Naive thymus-derived CD8-positive, alpha-beta T cell (primary cell): ENCODE data around the gene KLHL24. TPM values are rescaled to one million over a fixed set of nuclear protein-coding genes. Genes with fewer than 3 reads are reported as not detected.
"Not testable (repeated sequence)": the region's sequence is repeated elsewhere in the genome, so short reads cannot be mapped to it uniquely, and the experiment has no call there.

ENCODE experiments used
- ATAC-seq, 2 donors: fragments of 150-1000 bp; cut with Tn5 transposase in 1 of 2; sonication (Bioruptor Pico), chemical (Tn5 transposase) in 1 of 2; 1 replicate in 1 of 2; 2 replicates in 1 of 2; pipeline ENCODE4 v1.10.0; 2021; ENCODE audit warnings: mild to moderate bottlenecking in 2 of 2, moderate library complexity in 2 of 2
- POLR2A ChIA-PET: fragments of 350-600 bp; sonication (Branson Sonifier 250); formaldehyde crosslinking; loops from one replicate; lab custom pipeline; 2021; ENCODE audit warnings: antibody characterized with exemption; lab: Charles Lee
- DNase-seq, 10 donors: peaks; one replicate each; pipeline versions ENCODE4 v3.0.0 to v3.0.0-alpha.2; 2020 to 2022
- H3K27ac Mint-ChIP-seq, 10 donors: one replicate each; pipeline ENCODE4 v1.8.0; 2020 to 2022; ENCODE audit warnings: mild to moderate bottlenecking in 10 of 10, mixed read lengths in 10 of 10, moderate library complexity in 4 of 10, inconsistent platforms in 1 of 10
- H3K27me3 Mint-ChIP-seq, 5 donors: one replicate each; pipeline ENCODE4 v1.8.0; 2021 to 2022; ENCODE audit warnings: mixed read lengths in 5 of 5
- H3K36me3 Mint-ChIP-seq, 3 donors: one replicate each; pipeline ENCODE4 v1.8.0; 2020 to 2022; ENCODE audit warnings: mixed read lengths in 3 of 3, mild to moderate bottlenecking in 2 of 3, inconsistent platforms in 1 of 3
- H3K4me1 Mint-ChIP-seq, 4 donors: one replicate each; pipeline ENCODE4 v1.8.0; 2021 to 2022; ENCODE audit warnings: mixed read lengths in 4 of 4
- H3K4me3 Mint-ChIP-seq, 10 donors: one replicate each; pipeline ENCODE4 v1.8.0; 2020 to 2022; ENCODE audit warnings: mild to moderate bottlenecking in 10 of 10, mixed read lengths in 10 of 10, moderate library complexity in 6 of 10, inconsistent platforms in 1 of 10
- H3K9me3 Mint-ChIP-seq, 9 donors: one replicate each; pipeline ENCODE4 v1.8.0; 2020 to 2022; ENCODE audit warnings: mixed read lengths in 9 of 9, mild to moderate bottlenecking in 3 of 9, inconsistent platforms in 1 of 9, moderate library complexity in 1 of 9
- polyA plus RNA-seq, 3 donors: library from polyadenylated mRNA; unstranded; fragments of 300-500 nt; fragmentation: Illumina TruSeq; gene quantifications; one replicate each; pipeline ENCODE4 v1.2.3, GENCODE V29; 2021
- total RNA-seq, 8 experiments: library from RNA in 2 of 8; stranded (reverse) in 2 of 8; gene quantifications; one replicate each; pipeline ENCODE4 v1.2.3 and lab custom pipeline; 2021 to 2026

Gene KLHL24
- total and polyA plus RNA-seq, 5 experiments from 2014 or later, result 42.4 to 114 (median 46.3) TPM

DNA sequence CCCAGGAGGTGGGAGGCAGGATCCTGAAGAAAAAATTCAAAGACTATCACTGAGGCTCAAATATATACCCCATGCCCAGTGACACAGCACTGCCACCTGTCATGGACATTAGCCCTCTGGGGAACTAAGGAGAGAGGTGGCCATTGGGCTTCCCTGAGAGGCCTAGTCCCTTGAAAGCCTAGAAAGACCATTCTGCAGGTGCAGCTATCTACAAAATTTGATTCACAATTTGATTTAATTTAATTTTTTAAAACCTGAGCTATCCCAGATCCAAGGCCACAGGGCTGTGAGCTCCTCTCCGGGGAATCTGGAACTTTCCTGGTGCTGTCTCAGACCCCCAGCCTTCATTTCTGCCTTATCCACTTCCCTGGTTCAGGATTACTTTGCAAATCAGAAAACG lies 16.9 kb upstream of the KLHL24 start:
- Mint-ChIP-seq H3K4me1 (no peaks in the 10 kb centered on the region), H3K27me3 (peaks cover 0 to 2% (median 0%) of the 10 kb centered on the region in 5 donors), H3K9me3 (peaks cover 0 to 13% (median 0%) of the 10 kb centered on the region in 9 donors), H3K36me3 (peaks cover 0 to 3% (median 0%) of the 10 kb centered on the region in 3 donors), H3K4me3 (no peak overlapping the region), H3K27ac (no peak overlapping the region)
- POLR2A ChIA-PET, result interaction anchor here (1.4 kb wide), 1 partner anchor 18 kb away, joined by 5 read pairs; the partner anchor contains the start of gene KLHL24
- DNase-seq, result no peak
- ATAC-seq, result no peak

DNA sequence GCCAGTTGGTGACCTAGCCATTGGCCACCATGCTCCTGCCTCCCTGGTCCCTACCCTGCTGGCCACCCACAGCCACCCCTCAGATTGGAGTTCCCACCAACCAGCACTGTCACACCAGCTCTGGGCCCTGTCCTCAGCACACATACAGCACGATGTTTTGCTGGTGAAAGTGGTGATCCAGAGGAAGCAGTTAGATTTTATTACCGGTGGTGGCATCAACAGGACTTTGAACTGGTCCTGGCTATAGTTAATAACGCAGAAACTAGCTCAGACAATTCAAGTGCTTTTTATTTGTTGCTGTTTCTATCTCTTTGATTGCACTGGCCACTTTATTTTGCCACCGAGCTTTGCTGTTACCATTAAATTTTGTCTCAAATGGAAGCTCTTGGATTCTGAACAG lies 16.4 kb upstream of the KLHL24 start:
- ATAC-seq, result no peak
- H3K27ac Mint-ChIP-seq, result no peak overlapping the region
- H3K4me1 Mint-ChIP-seq, result no peaks in the 10 kb centered on the region
- H3K9me3 Mint-ChIP-seq, result peaks cover 0 to 13% (median 0%) of the 10 kb centered on the region in 9 donors
- peaks cover 0 to 3% (median 0%) of the 10 kb centered on the region in 3 donors for H3K36me3 Mint-ChIP-seq
- DNase-seq, result no peak
- H3K27me3 Mint-ChIP-seq, result no peaks in the 10 kb centered on the region
- POLR2A ChIA-PET, result interaction anchor here (1.4 kb wide), 1 partner anchor 17 kb away, joined by 5 read pairs; the partner anchor contains the start of gene KLHL24
- H3K4me3 Mint-ChIP-seq, result no peak overlapping the region

- no peaks in the 10 kb centered on the region for H3K4me1 Mint-ChIP-seq
- no peaks in the 10 kb centered on the region for H3K27me3 Mint-ChIP-seq
- no peak overlapping the region for H3K27ac Mint-ChIP-seq
- POLR2A ChIA-PET, result interaction anchor here (1.4 kb wide), 1 partner anchor 16 kb away, joined by 5 read pairs; the partner anchor contains the start of gene KLHL24
- peaks cover 0 to 13% (median 0%) of the 10 kb centered on the region in 9 donors for H3K9me3 Mint-ChIP-seq
- no peak overlapping the region for H3K4me3 Mint-ChIP-seq
- ATAC-seq, result no peak
- H3K36me3 Mint-ChIP-seq, result peaks cover 0 to 3% (median 0%) of the 10 kb centered on the region in 3 donors
- no peak for DNase-seq
Observed at GRCh38 chr3:183619624-183620251, 15.7 kb upstream of the KLHL24 start.

GRCh38 chr3:183620252-183620628 lies 15.2 kb upstream of the KLHL24 start:
- DNase-seq (no peak), ATAC-seq (no peak)
- Mint-ChIP-seq H3K4me1 (no peaks in the 10 kb centered on the region), H3K4me3 (no peak overlapping the region), H3K9me3 (peaks cover 0 to 13% (median 0%) of the 10 kb centered on the region in 9 donors), H3K27ac (no peak overlapping the region), H3K27me3 (no peaks in the 10 kb centered on the region), H3K36me3 (peaks cover 0 to 3% (median 0%) of the 10 kb centered on the region in 3 donors)
- POLR2A ChIA-PET, result no interaction called here

DNA sequence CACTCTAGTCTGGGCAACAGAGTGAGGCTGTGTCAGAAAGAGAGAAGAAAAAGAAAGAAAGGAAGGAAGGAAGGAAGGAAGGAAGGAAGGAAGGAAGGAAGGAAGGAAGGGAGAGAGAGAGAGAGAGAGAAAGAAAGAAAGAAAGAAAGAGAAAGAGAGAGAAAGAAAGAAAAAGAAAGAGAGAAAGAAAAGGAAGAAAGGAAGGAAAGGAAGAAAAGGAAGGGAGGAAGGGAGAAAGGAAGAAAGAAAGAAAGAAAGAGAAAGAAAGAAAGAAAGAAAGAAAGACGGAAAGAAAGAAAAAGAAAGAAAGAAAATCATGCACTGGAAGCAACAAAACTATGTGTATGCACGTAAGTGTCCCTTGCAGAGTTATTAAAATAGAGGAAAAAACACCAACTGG lies 12.9 kb upstream of the KLHL24 start:
- H3K4me3 Mint-ChIP-seq, DNase-seq, H3K27me3 Mint-ChIP-seq, ATAC-seq, H3K4me1 Mint-ChIP-seq, H3K36me3 Mint-ChIP-seq, POLR2A ChIA-PET: not testable (repeated sequence)
- peaks cover 0 to 13% (median 0%) of the 10 kb centered on the region in 9 donors for H3K9me3 Mint-ChIP-seq
- peak overlapping the region in 1 of 10 donors; percentile 2 for H3K27ac Mint-ChIP-seq

DNA sequence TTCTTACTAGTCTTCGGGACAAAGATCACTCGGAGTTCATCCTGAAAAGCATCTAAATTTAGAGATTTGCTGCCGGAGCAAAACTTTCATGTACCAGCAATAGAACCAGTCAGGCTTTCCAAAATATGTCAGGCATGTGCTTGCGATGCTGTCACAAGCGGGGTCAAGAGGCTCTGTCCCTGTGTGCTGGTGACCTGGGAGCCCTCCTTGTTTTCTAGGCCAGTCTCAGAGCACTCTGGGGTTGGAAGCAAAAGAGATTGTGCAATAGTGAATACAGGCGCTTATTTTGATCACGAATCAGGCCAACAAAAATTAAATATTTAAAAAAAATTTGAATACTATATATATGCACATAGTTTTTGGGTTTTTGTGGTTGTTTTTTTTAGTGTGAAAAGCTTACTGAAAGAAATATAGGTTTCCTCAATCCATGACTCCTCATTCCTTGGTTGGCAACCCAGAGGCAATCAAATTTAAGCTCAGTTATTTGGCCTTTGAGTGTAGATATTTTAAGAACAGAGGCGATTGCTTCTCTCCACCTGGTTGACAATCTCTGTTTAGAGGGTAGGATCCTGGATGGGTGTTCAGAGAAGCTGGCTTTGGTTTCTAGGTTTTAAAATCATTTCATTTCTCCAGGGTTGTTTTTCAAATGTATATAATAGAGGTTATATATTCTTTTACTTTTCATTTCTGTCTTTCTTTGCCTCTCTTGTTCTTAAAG lies 8.4 kb upstream of the KLHL24 start:
- peaks cover 0 to 5% (median 0%) of the 10 kb centered on the region in 5 donors for H3K27me3 Mint-ChIP-seq
- DNase-seq (no peak), ATAC-seq (no peak)
- H3K36me3 Mint-ChIP-seq, result no peaks in the 10 kb centered on the region
- H3K9me3 Mint-ChIP-seq, result peaks cover 0 to under 1% (median 0%) of the 10 kb centered on the region in 9 donors
- POLR2A ChIA-PET, result interaction anchor here (3.3 kb wide), 1 partner anchor 9 kb away, joined by 10 read pairs; the partner anchor contains the start of gene KLHL24
- H3K27ac Mint-ChIP-seq, result no peak overlapping the region
- H3K4me3 Mint-ChIP-seq, result no peak overlapping the region
- peaks cover 0 to 2% (median 0%) of the 10 kb centered on the region in 4 donors for H3K4me1 Mint-ChIP-seq

- H3K4me3 Mint-ChIP-seq, result no peak overlapping the region
- DNase-seq (no peak), ATAC-seq (no peak)
- H3K4me1 Mint-ChIP-seq, result peaks cover 2 to 6% (median 4%) of the 10 kb centered on the region in 4 donors
- no peak overlapping the region for H3K27ac Mint-ChIP-seq
- POLR2A ChIA-PET, result no interaction called here
- H3K27me3 Mint-ChIP-seq, result peaks cover 0 to 6% (median 0%) of the 10 kb centered on the region in 5 donors
- no peaks in the 10 kb centered on the region for H3K36me3 Mint-ChIP-seq
- no peaks in the 10 kb centered on the region for H3K9me3 Mint-ChIP-seq
Observed at GRCh38 chr3:183629546-183630301, 5.7 kb upstream of the KLHL24 start.

DNA sequence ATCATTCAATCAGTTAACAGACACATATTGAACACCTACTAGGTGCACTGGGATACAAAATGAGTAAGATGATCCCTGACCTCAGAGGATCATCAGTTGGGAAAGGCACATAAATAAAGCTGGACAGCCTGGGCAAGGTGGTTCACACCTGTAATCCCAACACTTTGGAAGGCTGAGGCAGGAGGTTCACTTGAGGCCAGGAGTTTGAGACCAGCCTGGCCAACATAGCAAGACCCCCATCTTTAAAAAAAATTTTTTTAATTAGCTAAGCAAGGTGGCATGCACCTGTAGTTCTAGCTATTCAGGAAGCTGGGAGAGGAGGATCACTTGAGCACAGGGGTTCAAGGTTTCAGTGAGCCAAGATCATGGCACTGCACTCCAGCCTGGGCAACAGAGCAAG lies 3.7 kb upstream of the KLHL24 start:
- H3K36me3 Mint-ChIP-seq, result no peaks in the 10 kb centered on the region
- H3K27ac Mint-ChIP-seq, result peak overlapping the region in 1 of 10 donors; percentile 25
- no peaks in the 10 kb centered on the region for H3K9me3 Mint-ChIP-seq
- peaks cover 4 to 12% (median 9%) of the 10 kb centered on the region in 4 donors for H3K4me1 Mint-ChIP-seq
- H3K27me3 Mint-ChIP-seq, result peaks cover 0 to 6% (median 0%) of the 10 kb centered on the region in 5 donors
- POLR2A ChIA-PET, result interaction anchor here (0.7 kb wide), 1 partner anchor 38 kb away, joined by 3 read pairs; no protein-coding TSS in a partner anchor
- H3K4me3 Mint-ChIP-seq, result no peak overlapping the region
- no peak for ATAC-seq
- no peak for DNase-seq

GRCh38 chr3:183632725-183633124 lies 2.7 kb upstream of the KLHL24 start:
- H3K9me3 Mint-ChIP-seq, H3K27me3 Mint-ChIP-seq, DNase-seq, H3K36me3 Mint-ChIP-seq, ATAC-seq, H3K27ac Mint-ChIP-seq, H3K4me3 Mint-ChIP-seq, POLR2A ChIA-PET: not testable (repeated sequence)
- H3K4me1 Mint-ChIP-seq, result peaks cover 10 to 22% (median 18%) of the 10 kb centered on the region in 4 donors

GRCh38 chr3:183634707-183635106 lies 716 bp upstream of the KLHL24 start:
- DNase-seq, result peak in 1 of 10 donors; percentile 8
- H3K4me1 Mint-ChIP-seq, result peaks cover 13 to 40% (median 31%) of the 10 kb centered on the region in 4 donors
- POLR2A ChIA-PET, result interaction anchor here (0.6 to 3.9 kb wide), 11 partner anchors 9 to 473 kb away, joined by 3 to 42 read pairs (median 5); partner anchors contain the start of genes KLHL6, PARL and YEATS2

DNA sequence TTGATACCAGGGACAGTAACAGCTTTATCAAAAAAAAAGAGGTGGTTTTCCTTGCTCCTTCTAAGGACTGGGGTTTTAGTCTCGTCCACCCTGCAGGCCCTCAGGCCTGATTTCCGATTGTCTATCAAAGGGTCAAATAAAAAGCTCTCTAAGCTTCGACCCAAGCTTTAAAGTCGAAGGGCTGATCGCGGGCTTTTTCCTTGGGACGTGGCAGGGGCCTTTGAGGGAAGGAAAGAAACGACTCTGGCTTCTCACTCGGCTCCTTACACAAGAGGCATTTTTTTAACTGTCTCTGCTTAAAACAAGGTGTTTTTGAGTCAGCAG lies 354 bp upstream of the KLHL24 start:
- ATAC-seq (no peak), DNase-seq (peak in 1 of 10 donors; percentile 6)
- Mint-ChIP-seq H3K27me3 (peaks cover 0 to 1% (median 0%) of the 10 kb centered on the region in 5 donors), H3K9me3 (no peaks in the 10 kb centered on the region), H3K27ac (peak overlapping the region; percentile 82 to 99 (median 98)), H3K4me3 (peak overlapping the region; percentile 91 to 97 (median 95)), H3K36me3 (no peaks in the 10 kb centered on the region), H3K4me1 (peaks cover 13 to 43% (median 34%) of the 10 kb centered on the region in 4 donors)
- POLR2A ChIA-PET, result interaction anchor here (0.6 to 3.9 kb wide), 17 partner anchors 10 to 680 kb away, joined by 3 to 42 read pairs (median 5); partner anchors contain the start of genes EIF2B5, KLHL6, PARL and YEATS2

More at GRCh38 chr3:183634707-183635106, 716 bp upstream of the KLHL24 start:
- Mint-ChIP-seq H3K27me3 (peaks cover 0 to 1% (median 0%) of the 10 kb centered on the region in 5 donors), H3K4me3 (peak overlapping the region; percentile 91 to 97 (median 95)), H3K27ac (peak overlapping the region; percentile 82 to 99 (median 98)), H3K9me3 (no peaks in the 10 kb centered on the region), H3K36me3 (no peaks in the 10 kb centered on the region)
- ATAC-seq, result no peak
